ENCODE data around the gene FAM200B. TPM values are rescaled to one million over a fixed set of nuclear protein-coding genes. Genes with fewer than 3 reads are reported as not detected.

FAM200B gene
- total and polyA plus RNA-seq, 2 donors (not counting 3 experiments of a cell fraction or from before 2014, with no cell fraction given) = 13.9 to 24.6 TPM

DNA sequence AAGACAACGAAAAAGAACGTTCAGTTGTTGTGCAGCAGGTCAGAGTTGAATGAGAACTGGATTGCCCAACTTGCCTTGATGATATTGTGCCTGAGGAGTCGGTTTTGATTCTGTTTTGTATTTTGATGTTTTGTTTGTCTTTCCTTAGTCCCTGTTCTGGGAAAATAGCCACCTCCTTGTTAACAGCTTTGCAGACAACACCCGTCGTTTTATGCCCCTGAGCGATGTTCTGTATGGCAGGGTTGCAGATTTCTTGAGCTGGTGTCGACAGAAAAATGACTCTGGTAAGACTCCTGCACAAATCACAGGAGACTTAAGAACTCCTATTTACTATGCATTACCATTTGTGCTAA is 25.7 kb downstream of the FAM200B start:
- ChIA-PET CTCF (interaction anchor here (1.9 kb wide), 1 partner anchor 12 kb away, joined by 4 read pairs; no protein-coding TSS in a partner anchor), POLR2A (no interaction called here)
- H3K9me3 ChIP-seq (replicated peaks; ENCODE audit: control insufficient read depth, insufficient read depth, low read length) = no peaks in the 10 kb centered on the region
- H3K79me2 ChIP-seq (ENCODE audit: control insufficient read depth, insufficient read depth, low read length) = no peaks in the 10 kb centered on the region
- no peaks in the 10 kb centered on the region for H3K27me3 ChIP-seq (ENCODE audit: control insufficient read depth in 2 of 2, insufficient read depth in 2 of 2, low read length in 2 of 2)
- no peaks in the 10 kb centered on the region for H4K20me1 ChIP-seq (replicated peaks; ENCODE audit: control insufficient read depth, extremely low read depth, insufficient read depth, low read length)
- no peak overlapping the region for H3K9ac ChIP-seq (replicated peaks; ENCODE audit: extremely low read depth, insufficient read depth, low read length)
- TF ChIP-seq JUN (IDR thresholded peaks at IDR 0.05; ENCODE audit: borderline replicate concordance, insufficient read depth, insufficient read length, low read depth) (no peak), GATA2 (IDR thresholded peaks at IDR 0.05; ENCODE audit: insufficient read depth, insufficient read length, low read depth, low read length) (no peak), POLR2AphosphoS5 (IDR thresholded peaks at IDR 0.05; ENCODE audit: insufficient read depth, low read depth, low read length) (no peak), FOS (IDR thresholded peaks at IDR 0.05; ENCODE audit: borderline replicate concordance, insufficient read depth, low read length) (no peak), MAX (IDR thresholded peaks at IDR 0.05; ENCODE audit: insufficient read depth, insufficient read length) (no peak), POLR2A (IDR thresholded peaks at IDR 0.05; ENCODE audit: low read depth, low read length) (no peak), EZH2 (IDR thresholded peaks at IDR 0.05; ENCODE audit: borderline replicate concordance, low read depth, low read length, severe bottlenecking) (no peak), MYC (IDR thresholded peaks at IDR 0.05; ENCODE audit: low read depth, low read length) (no peak)
- TF ChIP-seq, protein P1, sequence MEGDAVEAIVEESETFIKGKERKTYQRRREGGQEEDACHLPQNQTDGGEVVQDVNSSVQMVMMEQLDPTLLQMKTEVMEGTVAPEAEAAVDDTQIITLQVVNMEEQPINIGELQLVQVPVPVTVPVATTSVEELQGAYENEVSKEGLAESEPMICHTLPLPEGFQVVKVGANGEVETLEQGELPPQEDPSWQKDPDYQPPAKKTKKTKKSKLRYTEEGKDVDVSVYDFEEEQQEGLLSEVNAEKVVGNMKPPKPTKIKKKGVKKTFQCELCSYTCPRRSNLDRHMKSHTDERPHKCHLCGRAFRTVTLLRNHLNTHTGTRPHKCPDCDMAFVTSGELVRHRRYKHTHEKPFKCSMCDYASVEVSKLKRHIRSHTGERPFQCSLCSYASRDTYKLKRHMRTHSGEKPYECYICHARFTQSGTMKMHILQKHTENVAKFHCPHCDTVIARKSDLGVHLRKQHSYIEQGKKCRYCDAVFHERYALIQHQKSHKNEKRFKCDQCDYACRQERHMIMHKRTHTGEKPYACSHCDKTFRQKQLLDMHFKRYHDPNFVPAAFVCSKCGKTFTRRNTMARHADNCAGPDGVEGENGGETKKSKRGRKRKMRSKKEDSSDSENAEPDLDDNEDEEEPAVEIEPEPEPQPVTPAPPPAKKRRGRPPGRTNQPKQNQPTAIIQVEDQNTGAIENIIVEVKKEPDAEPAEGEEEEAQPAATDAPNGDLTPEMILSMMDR (IDR thresholded peaks at IDR 0.05; ENCODE audit: extremely low read depth in 1 of 2, insufficient read depth in 1 of 2, low read depth in 1 of 2, low read length in 2 of 2) = no peak
- peaks cover 5% of the 10 kb centered on the region for H3K4me1 ChIP-seq (ENCODE audit: control insufficient read depth, extremely low read depth, insufficient read depth, low read length)
- H2AFZ ChIP-seq (ENCODE audit: low read depth, low read length) = no peak overlapping the region
- DNase-seq (ENCODE audit: low read depth, low spot score) (no peak), FAIRE-seq (no peak)
- dilution Hi-C loops (cut with MboI; ENCODE audit: extremely low pct_ligation_motif_present, low sequenced_read_pairs) = no loop called here
- no peaks in the 10 kb centered on the region for H3K36me3 ChIP-seq (ENCODE audit: control insufficient read depth in 2 of 2, extremely low read depth in 1 of 2, insufficient read depth in 2 of 2, low read length in 2 of 2)
- intact Hi-C loops (cut with micrococcal nuclease) = no loop called here
- no peak overlapping the region for H3K27ac ChIP-seq (ENCODE audit: insufficient read depth, low read depth, low read length)
- H3K4me3 ChIP-seq (replicated peaks in 1 of 3; ENCODE audit: insufficient read depth in 1 of 3, low read depth in 1 of 3, low read length in 3 of 3) = no peak overlapping the region
- no TSS peak for BruUV-seq (replicated peaks)
- H3K9me1 ChIP-seq (replicated peaks; ENCODE audit: control insufficient read depth, extremely low read depth, insufficient read depth, low read length) = no peaks in the 10 kb centered on the region
- H3K4me2 ChIP-seq (ENCODE audit: insufficient read depth, low read length) = no peak overlapping the region
